ENCODE data around the gene EXOC4.

DNA sequence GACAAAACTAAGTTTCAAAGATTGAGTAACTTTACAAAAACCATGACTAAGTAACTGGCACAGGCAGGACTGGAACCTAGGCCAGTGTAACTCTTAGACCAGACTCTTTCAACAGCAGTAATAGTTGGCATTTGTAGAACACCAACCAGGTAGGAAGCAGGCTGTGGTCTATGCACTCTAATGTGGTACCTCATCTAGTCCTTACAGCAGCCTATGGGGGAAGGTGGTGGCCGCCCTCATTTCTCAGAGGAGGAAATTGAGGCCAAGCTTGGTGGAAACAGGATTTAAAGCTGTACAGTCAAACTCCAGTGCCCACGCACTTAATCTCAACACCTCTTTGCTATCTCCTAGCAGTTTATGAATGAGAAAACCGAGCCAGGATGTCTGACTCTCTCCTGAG is 708.8 kb downstream of the EXOC4 start:
- TF ChIP-seq POLR2AphosphoS5 (IDR thresholded peaks at IDR 0.05): no peak
- TF ChIP-seq, protein P1, sequence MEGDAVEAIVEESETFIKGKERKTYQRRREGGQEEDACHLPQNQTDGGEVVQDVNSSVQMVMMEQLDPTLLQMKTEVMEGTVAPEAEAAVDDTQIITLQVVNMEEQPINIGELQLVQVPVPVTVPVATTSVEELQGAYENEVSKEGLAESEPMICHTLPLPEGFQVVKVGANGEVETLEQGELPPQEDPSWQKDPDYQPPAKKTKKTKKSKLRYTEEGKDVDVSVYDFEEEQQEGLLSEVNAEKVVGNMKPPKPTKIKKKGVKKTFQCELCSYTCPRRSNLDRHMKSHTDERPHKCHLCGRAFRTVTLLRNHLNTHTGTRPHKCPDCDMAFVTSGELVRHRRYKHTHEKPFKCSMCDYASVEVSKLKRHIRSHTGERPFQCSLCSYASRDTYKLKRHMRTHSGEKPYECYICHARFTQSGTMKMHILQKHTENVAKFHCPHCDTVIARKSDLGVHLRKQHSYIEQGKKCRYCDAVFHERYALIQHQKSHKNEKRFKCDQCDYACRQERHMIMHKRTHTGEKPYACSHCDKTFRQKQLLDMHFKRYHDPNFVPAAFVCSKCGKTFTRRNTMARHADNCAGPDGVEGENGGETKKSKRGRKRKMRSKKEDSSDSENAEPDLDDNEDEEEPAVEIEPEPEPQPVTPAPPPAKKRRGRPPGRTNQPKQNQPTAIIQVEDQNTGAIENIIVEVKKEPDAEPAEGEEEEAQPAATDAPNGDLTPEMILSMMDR (IDR thresholded peaks at IDR 0.05): no peak

Data from transverse colon (tissue), 4 donors.